Effector memory CD8-positive, alpha-beta T cell (primary cell): ENCODE data around the gene MICAL3.
A peak's percentile ranks its signal among the peaks of the same experiment; 100 is the strongest.
"Not testable (repeated sequence)": the region's sequence is repeated elsewhere in the genome, so short reads cannot be mapped to it uniquely, and the experiment has no call there.

ENCODE experiments used
- ATAC-seq: fragments of 150-1000 bp; cut with Tn5 transposase; replicated peaks from 2 replicates; pipeline ENCODE4 v1.10.0; 2021; ENCODE audit warnings: mild to moderate bottlenecking, moderate library complexity
- DNase-seq, 3 experiments: peaks; one replicate each; pipeline ENCODE4 v3.0.0; 2021
- H3K27ac Mint-ChIP-seq, 2 donors: one replicate each; pipeline ENCODE4 v1.8.0; 2022; ENCODE audit warnings: mild to moderate bottlenecking in 2 of 2, mixed read lengths in 2 of 2, moderate library complexity in 2 of 2
- H3K27me3 Mint-ChIP-seq, 2 donors: one replicate each; pipeline ENCODE4 v1.8.0; 2022; ENCODE audit warnings: mixed read lengths in 2 of 2
- H3K36me3 Mint-ChIP-seq: one replicate; pipeline ENCODE4 v1.8.0; 2022; ENCODE audit warnings: mild to moderate bottlenecking, moderate library complexity, mixed read lengths; ENCODE audit not compliant: insufficient read depth
- H3K4me1 Mint-ChIP-seq, 2 donors: one replicate each; pipeline ENCODE4 v1.8.0; 2022; ENCODE audit warnings: low read depth in 2 of 2, mixed read lengths in 2 of 2
- H3K4me3 Mint-ChIP-seq, 2 donors: one replicate each; pipeline ENCODE4 v1.8.0; 2022; ENCODE audit warnings: mild to moderate bottlenecking in 2 of 2, mixed read lengths in 2 of 2, moderate library complexity in 2 of 2
- H3K9me3 Mint-ChIP-seq, 2 donors: one replicate each; pipeline ENCODE4 v1.8.0; 2022; ENCODE audit warnings: mixed read lengths in 2 of 2

Gene MICAL3

DNA sequence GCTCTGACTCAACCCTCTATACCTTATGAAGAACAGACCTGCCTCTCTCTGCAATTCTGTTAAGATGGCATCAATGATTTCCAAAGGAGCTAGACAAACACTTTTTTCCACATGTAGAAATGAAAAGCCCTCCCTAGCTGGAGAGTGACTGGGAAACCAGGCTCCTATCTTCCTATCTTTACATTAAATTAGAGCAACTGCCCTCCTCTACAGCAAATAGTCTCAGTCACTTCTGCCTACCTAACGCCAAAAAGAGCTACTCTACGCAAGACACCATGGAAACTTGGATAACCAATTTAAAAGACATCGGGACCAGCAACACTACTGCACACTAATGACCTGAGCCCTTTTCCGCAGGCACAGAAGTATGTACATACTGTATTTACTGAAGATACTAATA is 84.8 kb downstream of the MICAL3 start:
- ATAC-seq = no peak
- no peak overlapping the region for H3K4me3 Mint-ChIP-seq
- no peak for DNase-seq
- no peaks in the 10 kb centered on the region for H3K27me3 Mint-ChIP-seq
- H3K36me3 Mint-ChIP-seq = peaks cover 2% of the 10 kb centered on the region
- no peaks in the 10 kb centered on the region for H3K9me3 Mint-ChIP-seq
- H3K27ac Mint-ChIP-seq = no peak overlapping the region
- H3K4me1 Mint-ChIP-seq = peaks cover 15 to 21% of the 10 kb centered on the region in 2 donors

DNA sequence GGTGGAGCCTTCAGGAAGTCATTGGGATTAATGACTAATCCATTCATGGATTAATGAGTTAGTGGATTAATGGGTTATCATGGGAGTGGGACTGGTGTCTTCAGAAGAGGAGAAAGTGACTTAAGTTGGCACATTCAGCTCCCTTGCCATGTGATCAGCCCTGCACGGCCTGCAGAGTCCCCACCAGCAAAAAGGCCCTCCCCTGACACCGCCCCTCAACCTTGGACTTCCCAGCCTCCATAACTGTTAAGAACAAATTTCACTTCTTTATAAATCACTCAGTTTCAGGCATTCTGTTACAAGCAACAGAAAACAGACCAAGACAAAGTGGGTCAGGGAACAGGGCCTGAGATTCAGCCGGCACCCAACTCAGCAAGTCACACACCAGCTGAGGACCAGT is 85.3 kb downstream of the MICAL3 start:
- H3K9me3 Mint-ChIP-seq = no peaks in the 10 kb centered on the region
- no peak overlapping the region for H3K27ac Mint-ChIP-seq
- no peak overlapping the region for H3K4me3 Mint-ChIP-seq
- H3K36me3 Mint-ChIP-seq = no peaks in the 10 kb centered on the region
- peaks cover 18 to 25% of the 10 kb centered on the region in 2 donors for H3K4me1 Mint-ChIP-seq
- H3K27me3 Mint-ChIP-seq = no peaks in the 10 kb centered on the region
- no peak for DNase-seq
- ATAC-seq = no peak

DNA sequence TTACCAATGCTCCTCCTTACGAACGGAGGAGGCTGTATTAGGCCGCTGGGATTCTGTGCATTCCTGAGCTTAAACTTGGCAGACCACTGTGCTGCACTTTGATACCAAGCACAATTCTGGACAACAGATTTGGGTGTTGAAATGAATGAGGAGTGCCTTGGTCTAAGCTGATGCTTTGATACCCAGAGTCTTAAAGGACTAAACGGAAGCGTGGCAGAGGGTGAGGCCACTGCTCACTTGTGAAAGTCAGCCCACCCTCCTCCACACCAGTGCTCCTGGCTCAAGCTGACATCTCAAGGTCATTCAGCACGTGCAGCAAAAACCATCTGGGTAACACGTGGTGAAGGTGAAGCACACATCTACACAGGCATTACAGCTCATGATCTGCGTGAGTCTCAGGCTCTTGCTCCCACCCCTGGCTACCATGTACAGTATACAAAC is 85.9 kb downstream of the MICAL3 start:
- no peaks in the 10 kb centered on the region for H3K27me3 Mint-ChIP-seq
- H3K27ac Mint-ChIP-seq = no peak overlapping the region
- H3K4me3 Mint-ChIP-seq = no peak overlapping the region
- DNase-seq = no peak
- peaks cover 22 to 25% of the 10 kb centered on the region in 2 donors for H3K4me1 Mint-ChIP-seq
- H3K9me3 Mint-ChIP-seq = no peaks in the 10 kb centered on the region
- H3K36me3 Mint-ChIP-seq = no peaks in the 10 kb centered on the region
- ATAC-seq = no peak

DNA sequence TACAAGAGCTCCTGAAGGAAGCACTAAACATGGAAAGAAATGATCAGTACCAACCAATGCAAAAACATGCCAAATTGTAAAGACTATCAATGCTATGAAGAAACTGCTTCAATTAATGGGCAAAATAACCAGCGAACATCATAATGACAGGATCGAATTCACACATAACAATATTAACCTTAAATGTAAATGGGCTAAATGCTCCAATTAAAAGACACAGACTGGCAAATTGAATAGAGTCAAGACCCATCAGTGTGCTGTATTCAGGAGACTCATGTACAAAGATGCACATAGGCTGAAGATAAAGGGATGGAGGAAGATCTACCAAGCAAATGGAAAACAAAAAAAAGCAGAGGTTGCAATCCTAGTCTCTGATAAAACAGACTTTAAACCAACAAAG is 91.9 kb downstream of the MICAL3 start:
- ATAC-seq, H3K27me3 Mint-ChIP-seq: not testable (repeated sequence)

DNA sequence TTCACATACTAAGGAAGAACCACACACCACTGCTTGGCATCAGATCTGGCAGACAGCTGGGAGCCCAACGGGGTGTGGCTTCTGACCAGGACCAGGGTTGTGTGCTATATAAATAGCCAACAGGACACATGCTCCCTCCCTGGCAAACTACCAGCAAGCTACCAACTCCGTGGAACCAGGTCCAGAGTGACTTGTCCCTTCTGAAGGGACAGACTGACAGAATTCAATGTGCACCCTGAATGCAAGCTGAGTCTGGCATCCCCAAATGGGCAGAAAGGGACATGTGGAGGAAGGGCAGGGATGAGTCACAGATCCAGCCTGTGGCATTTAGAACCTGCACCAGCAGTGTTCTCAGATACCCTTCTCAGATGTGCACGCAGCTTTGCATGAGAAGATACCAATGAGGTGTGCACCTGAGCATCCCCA is 92.9 kb downstream of the MICAL3 start:
- Mint-ChIP-seq H3K27me3 (no peaks in the 10 kb centered on the region), H3K36me3 (no peaks in the 10 kb centered on the region), H3K9me3 (no peaks in the 10 kb centered on the region), H3K4me1 (peaks cover 31 to 38% of the 10 kb centered on the region in 2 donors), H3K27ac (peak overlapping the region in 1 of 2 donors; percentile 41), H3K4me3 (no peak overlapping the region)
- ATAC-seq = no peak
- no peak for DNase-seq

More for the DNA sequence above, 91.9 kb downstream of the MICAL3 start:
- DNase-seq, H3K9me3 Mint-ChIP-seq, H3K4me3 Mint-ChIP-seq, H3K27ac Mint-ChIP-seq, H3K36me3 Mint-ChIP-seq: not testable (repeated sequence)
- peaks cover 26 to 34% of the 10 kb centered on the region in 2 donors for H3K4me1 Mint-ChIP-seq

DNA sequence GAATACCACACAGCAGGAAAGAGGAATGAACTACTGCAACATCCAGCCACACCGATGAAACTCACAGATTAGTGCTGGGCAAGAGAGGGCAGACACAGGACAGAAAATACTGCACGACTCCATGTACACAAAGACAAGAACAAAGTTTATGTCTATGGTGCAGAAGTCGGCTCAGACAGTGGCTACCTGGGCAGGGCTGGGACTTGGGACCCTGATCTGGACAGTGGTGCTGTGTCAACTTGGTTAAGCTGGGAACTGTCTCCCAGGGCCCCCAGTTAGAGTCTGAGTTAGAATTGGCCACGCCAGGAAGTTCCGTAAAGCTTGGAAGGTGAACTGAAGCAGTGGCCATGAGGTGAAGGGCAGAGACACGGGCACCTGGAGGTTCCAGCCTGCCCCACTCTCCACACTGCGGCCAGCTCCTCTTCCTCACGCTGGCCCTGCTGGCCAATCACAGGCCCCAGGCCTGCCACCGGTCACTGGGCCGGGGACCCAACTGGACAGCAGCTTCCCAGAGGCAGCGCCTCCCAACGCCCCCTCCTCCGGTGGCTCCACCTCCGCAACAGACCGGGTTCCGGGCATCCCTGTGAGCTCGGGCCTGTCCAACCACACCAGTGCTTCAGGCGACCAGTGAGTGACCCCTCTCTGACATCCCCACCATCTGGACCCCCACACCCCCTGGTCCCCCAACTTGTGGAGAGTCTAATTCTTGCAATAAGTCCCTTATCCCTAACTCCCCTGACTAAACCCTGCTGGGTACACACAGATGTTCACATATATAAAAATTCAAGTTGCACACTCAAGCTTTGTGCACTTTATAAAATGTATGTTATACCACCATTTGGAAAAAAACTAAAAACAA is 93.7 kb downstream of the MICAL3 start:
- DNase-seq = no peak
- Mint-ChIP-seq H3K9me3 (no peaks in the 10 kb centered on the region), H3K27ac (peak overlapping the region in 1 of 2 donors; percentile 41), H3K4me1 (peaks cover 31 to 42% of the 10 kb centered on the region in 2 donors), H3K27me3 (no peaks in the 10 kb centered on the region), H3K36me3 (no peaks in the 10 kb centered on the region), H3K4me3 (no peak overlapping the region)
- ATAC-seq = no peak

DNA sequence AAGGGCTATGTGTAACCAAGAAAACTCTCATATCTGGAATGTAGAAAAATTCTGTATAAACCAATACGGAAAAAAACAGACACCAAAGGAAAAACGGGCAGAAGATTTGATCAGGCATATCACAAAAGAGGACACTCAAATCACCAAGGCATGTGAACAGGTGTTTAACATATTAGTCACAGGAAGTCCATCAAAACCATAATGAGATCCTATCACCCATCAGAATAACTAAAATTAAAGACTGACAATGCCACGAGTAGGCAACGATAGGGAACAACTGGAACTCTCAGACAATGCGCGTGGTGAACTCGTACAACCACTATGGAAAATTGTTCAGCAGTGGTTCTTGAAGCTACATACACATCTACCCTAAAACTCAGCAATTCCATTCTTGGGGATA is 94.5 kb downstream of the MICAL3 start:
- Mint-ChIP-seq H3K27me3 (no peaks in the 10 kb centered on the region), H3K36me3 (no peaks in the 10 kb centered on the region), H3K27ac (no peak overlapping the region), H3K4me1 (peaks cover 29 to 41% of the 10 kb centered on the region in 2 donors), H3K9me3 (no peaks in the 10 kb centered on the region), H3K4me3 (no peak overlapping the region)
- ATAC-seq = no peak
- DNase-seq = no peak

DNA sequence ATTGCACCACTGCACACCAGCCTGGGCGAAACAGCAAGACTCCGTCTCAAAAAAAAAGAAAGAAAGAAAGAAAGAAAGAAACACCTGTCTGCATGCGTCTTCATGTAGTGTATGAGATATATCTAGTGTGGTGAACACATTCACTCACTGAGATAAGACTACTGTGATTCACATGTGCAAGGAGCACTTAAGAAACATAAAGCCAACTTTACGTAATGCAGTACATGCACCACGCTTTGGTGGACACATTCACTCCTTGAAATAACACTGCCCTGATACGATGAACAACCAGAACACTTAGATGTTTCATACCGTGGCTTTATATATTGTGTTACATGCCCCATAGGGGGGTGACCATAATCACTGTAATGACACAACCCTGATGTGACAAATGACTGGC is 96.0 kb downstream of the MICAL3 start:
- H3K9me3 Mint-ChIP-seq = no peaks in the 10 kb centered on the region
- no peak overlapping the region for H3K4me3 Mint-ChIP-seq
- H3K27me3 Mint-ChIP-seq = no peaks in the 10 kb centered on the region
- H3K4me1 Mint-ChIP-seq = peaks cover 24 to 36% of the 10 kb centered on the region in 2 donors
- DNase-seq (no peak), ATAC-seq (no peak)
- no peak overlapping the region for H3K27ac Mint-ChIP-seq
- no peaks in the 10 kb centered on the region for H3K36me3 Mint-ChIP-seq

DNA sequence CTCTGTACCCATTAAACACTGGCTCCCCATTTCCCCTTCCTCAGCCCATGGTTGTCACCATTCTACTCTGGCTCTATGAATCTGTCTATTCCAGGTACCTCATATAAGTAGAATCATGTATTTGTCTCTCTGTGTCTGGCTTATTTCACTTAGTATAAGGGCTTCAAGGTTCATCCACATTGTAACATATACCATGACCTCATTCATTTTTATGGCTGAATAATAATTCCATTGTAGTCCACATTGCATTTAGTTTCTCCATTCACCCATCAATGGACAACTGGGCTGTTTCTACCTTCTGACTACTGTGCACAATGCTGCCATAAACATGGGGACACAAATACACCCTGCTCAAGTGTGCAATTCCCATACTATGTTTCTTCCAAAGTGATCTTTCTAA is 97.3 kb downstream of the MICAL3 start:
- Mint-ChIP-seq H3K4me3 (no peak overlapping the region), H3K36me3 (no peaks in the 10 kb centered on the region), H3K9me3 (no peaks in the 10 kb centered on the region), H3K27ac (no peak overlapping the region), H3K4me1 (peaks cover 22 to 34% of the 10 kb centered on the region in 2 donors), H3K27me3 (no peaks in the 10 kb centered on the region)
- DNase-seq = no peak
- ATAC-seq = no peak

DNA sequence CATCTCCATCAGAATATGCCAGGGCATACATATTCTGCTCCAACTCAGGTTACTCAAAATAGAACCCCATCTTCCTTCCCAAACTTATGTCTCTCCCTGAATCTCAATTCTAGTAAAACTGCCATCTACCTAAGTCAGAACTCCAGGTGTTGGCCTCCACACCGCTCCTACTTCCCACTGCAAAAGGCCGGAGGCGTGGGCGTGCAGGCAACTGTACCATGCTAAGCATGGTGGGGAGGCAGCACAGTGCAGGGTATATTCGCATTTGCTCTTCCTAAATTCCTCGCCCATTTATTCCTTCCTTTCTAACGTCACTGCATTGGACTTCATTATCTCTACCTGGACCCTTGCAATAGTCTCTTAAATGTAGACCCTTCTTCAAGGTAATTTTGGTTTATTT is 97.8 kb downstream of the MICAL3 start:
- ATAC-seq (no peak), DNase-seq (no peak)
- H3K27ac Mint-ChIP-seq = peak overlapping the region in 1 of 2 donors; percentile 14
- H3K9me3 Mint-ChIP-seq = no peaks in the 10 kb centered on the region
- peaks cover 18 to 39% of the 10 kb centered on the region in 2 donors for H3K4me1 Mint-ChIP-seq
- no peak overlapping the region for H3K4me3 Mint-ChIP-seq
- no peaks in the 10 kb centered on the region for H3K27me3 Mint-ChIP-seq
- no peaks in the 10 kb centered on the region for H3K36me3 Mint-ChIP-seq

DNA sequence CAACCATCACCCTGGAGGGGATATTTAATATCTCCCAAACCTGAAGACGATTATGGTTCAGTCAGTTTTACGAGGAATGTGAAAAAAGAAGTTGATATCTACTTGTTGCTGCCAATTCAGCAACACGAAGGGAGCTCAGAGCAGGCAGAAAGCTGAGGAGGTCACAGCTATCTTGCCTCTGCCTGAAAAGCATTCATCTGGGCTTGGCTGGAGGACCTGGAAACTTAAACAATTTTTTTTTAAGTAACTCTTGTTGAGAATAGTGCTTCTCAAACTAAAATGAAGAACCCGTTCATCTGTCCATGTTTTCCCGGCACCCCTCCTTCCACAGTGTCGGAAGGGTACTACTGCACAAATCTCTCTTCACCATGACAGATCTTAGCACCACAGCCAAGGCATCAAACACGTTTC is 98.9 kb downstream of the MICAL3 start:
- Mint-ChIP-seq H3K36me3 (no peaks in the 10 kb centered on the region), H3K4me3 (no peak overlapping the region), H3K27ac (no peak overlapping the region), H3K4me1 (peaks cover 25 to 50% of the 10 kb centered on the region in 2 donors), H3K27me3 (no peaks in the 10 kb centered on the region), H3K9me3 (no peaks in the 10 kb centered on the region)
- ATAC-seq (no peak), DNase-seq (no peak)

DNA sequence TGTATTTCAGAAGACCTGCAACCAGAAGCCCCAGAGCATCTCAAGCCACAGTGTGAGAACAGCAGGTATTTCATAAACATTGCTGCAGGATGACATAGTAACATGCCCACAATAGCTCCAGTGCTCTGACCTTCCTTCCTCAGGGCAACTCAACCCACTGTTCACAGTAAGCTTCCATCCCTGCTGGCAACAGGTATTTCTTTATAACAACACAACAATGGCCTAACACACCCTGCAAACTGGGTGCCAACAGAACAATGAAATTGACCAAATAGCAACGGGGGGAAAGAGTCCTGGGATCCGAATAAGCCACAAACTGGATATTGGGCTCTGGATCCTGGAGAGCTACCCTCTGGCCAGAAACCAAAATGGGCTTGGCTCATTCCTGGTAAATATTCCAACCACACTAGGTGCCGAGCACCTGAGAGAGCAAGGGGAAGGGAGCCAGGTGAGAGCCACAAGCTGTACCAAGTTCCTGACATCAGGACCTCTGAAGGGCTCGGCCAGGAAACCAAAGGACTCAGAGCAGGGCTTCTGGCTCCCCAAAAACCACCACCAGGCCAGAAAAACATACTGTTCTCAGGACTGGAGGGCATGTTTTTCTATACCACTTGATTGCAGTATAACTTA is 99.5 kb downstream of the MICAL3 start:
- DNase-seq (no peak), ATAC-seq (no peak)
- Mint-ChIP-seq H3K27ac (no peak overlapping the region), H3K36me3 (no peaks in the 10 kb centered on the region), H3K4me1 (peaks cover 29 to 51% of the 10 kb centered on the region in 2 donors), H3K4me3 (no peak overlapping the region), H3K27me3 (no peaks in the 10 kb centered on the region), H3K9me3 (no peaks in the 10 kb centered on the region)

DNA sequence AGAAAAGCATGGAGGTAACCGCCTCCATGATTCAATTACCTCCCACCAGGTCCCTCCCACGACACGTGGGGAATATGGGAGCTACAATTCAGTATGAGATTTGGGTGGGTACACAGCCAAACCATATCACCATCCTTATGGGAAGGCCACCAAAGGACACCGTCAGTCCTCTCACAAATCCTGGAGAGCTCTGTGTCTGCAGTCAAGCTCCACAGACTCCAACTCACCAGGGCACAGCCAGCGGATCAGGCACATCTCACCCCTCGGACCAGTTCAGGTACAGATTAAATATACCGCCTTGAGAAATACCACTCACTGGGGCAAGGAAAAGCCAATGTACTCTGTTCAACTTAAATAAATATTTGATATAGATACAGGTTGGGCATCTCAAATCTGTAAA is 100.3 kb downstream of the MICAL3 start:
- H3K36me3 Mint-ChIP-seq = no peaks in the 10 kb centered on the region

More for the DNA sequence above, 100.3 kb downstream of the MICAL3 start:
- Mint-ChIP-seq H3K4me3 (no peak overlapping the region), H3K4me1 (peaks cover 32 to 54% of the 10 kb centered on the region in 2 donors), H3K27ac (no peak overlapping the region), H3K9me3 (no peaks in the 10 kb centered on the region), H3K27me3 (no peaks in the 10 kb centered on the region)
- ATAC-seq = no peak
- DNase-seq = no peak
